VCaP (cell line): ENCODE results near the gene ZNF773.
"Not testable (repeated sequence)": the region's sequence is repeated elsewhere in the genome, so short reads cannot be mapped to it uniquely, and the experiment has no call there.

Source experiments
- H3K27ac ChIP-seq: fragments of 450-650 bp; 2 replicates; pipeline ENCODE4 v1.5.1; 2017
- TF ChIP-seq, protein P1 (sequence below): fragments of 450-650 bp; conservative IDR thresholded peaks from 2 replicates; pipeline ENCODE4 v1.5.1; 2017; ENCODE audit warnings: mild to moderate bottlenecking, moderate library complexity

ZNF773 gene

DNA sequence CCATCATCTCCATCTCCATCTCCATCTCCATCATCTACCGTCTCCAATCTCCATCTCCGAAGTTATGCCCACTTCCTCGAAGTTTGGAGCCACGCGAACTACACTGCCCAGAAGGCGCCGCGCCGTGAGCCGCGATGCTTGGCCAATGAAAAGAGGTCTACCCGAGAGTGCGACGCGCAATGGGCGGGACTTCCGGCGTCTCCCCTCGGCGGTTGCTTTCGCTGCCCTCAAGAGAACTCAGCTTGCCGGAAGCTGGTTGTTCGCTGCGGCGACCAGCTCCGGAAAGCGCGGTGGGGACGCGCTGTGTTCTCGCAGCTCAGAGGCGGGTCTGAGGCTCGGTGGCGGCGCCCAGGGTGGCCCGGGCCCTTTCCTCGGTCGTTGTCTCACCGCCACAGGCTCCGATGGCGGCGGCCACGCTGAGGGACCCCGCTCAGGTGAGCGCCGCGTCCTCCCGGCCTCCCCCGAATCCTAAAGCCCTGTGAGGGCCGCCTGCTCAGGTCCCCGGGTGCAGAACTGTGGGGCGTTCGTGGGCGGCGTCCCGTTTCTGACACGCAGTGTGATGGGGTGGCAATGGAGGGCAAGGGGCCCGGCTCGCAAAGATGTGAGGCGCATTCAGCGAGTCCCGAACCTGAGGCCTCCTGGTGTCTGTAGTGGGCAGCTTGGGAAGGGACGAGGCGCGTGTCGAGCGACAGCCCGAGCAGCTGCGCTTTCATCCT is at the start of gene ZNF773:
Gene ZNF773, plus strand, starts transcription at position 259 of the 716 bp plus-strand sequence. Its CDS starts 143 bp downstream, at position 402.
- peak within 1 kb of the TSS; percentile 88 for H3K27ac ChIP-seq

DNA sequence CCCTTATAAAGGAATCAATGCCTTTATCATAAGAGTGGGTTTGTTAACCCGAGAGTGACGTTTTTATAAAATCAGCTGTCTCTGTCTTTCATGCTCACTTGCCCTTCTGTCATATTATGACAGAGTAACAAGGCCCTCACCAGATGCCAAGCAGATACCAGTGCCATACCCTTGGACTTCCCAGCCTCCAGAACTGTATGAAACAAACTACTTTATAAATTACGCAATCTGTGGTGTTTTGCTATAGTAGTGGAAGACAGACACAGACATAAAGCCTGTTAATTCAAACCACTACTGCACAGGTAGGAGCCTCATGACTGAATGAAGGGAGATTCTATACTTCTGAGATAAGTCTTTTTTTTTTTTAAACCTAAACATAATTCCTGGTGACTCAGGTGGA is 47.4 kb upstream of the ZNF773 start:
- TF ChIP-seq, protein P1, sequence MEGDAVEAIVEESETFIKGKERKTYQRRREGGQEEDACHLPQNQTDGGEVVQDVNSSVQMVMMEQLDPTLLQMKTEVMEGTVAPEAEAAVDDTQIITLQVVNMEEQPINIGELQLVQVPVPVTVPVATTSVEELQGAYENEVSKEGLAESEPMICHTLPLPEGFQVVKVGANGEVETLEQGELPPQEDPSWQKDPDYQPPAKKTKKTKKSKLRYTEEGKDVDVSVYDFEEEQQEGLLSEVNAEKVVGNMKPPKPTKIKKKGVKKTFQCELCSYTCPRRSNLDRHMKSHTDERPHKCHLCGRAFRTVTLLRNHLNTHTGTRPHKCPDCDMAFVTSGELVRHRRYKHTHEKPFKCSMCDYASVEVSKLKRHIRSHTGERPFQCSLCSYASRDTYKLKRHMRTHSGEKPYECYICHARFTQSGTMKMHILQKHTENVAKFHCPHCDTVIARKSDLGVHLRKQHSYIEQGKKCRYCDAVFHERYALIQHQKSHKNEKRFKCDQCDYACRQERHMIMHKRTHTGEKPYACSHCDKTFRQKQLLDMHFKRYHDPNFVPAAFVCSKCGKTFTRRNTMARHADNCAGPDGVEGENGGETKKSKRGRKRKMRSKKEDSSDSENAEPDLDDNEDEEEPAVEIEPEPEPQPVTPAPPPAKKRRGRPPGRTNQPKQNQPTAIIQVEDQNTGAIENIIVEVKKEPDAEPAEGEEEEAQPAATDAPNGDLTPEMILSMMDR, result no peak

DNA sequence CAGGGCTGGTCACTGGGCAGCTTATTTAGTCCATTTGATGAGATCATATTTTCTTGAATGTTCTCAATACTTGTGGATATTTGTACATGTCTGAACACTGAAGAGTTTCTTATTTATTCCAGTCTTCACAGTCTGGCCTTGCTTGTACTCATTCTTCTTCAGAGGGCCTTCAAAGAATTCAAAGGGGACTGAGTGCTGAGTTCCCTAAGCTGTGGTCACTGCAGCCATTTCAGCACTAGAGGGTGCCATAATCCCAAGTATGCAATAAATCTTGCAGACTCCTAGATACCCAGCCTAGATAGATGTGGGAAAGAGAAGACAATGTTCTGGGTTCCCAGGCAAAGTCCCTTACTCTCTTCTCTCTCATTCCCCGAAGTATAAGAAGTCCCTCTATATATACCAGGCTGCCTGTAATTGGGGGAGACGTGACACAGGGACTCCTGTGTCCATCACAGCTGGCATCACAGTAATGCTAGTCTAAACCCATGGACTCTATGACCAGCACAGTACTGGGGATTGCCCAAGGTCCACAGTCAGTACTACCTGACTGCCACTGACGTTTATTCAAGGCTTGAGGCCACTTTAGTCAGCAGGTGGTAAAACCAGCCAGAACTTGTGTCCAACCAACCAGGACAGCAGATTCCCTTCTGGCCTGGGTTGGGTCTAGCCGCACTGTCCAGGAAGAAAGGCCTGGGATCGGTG is 33.9 kb upstream of the ZNF773 start:
- TF ChIP-seq, protein P1, result peak; percentile 81
- no peak overlapping the region for H3K27ac ChIP-seq

More for the DNA sequence above, 47.4 kb upstream of the ZNF773 start:
- no peak overlapping the region for H3K27ac ChIP-seq

DNA sequence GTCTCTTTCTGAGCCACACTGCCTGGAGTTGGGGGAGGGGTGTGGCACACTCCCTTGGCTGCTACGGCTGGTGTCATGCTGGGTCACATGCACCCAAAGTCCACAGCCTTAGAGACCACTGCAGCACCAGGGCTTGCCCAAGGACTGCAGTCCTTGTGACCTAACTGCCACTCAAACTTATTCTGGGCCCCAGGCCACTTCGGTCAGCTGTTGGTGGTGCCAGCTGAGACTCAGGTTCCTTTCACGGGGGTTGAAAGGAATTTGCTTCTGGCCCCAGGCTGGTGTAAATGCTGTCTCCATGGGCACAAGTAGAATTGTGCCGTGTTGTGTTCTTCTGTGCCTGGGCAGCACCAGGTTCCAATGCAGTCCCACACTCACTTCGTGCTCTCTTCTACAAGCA is 33.2 kb upstream of the ZNF773 start:
- H3K27ac ChIP-seq, result no peak overlapping the region
- TF ChIP-seq, protein P1, result no peak

DNA sequence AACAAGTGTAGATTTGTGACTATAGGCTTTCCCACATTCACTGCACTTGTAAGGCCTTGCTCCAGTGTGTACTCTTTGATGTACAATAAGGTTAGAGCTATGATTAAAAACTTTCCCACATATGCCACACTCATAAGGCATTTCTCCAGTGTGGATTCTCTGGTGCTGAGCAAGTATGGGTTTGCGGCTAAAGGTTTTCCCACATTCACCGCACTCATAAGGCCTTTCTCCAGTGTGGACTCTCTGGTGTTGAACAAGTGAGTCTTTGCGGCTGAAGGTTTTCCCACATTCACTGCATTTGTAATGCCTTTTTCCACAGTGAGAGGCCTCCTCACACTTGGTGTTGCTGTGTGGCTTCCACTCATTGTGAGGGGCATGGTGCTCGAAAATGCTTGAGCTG is 26.1 kb upstream of the ZNF773 start:
- TF ChIP-seq, protein P1, result no peak
- no peak overlapping the region for H3K27ac ChIP-seq

DNA sequence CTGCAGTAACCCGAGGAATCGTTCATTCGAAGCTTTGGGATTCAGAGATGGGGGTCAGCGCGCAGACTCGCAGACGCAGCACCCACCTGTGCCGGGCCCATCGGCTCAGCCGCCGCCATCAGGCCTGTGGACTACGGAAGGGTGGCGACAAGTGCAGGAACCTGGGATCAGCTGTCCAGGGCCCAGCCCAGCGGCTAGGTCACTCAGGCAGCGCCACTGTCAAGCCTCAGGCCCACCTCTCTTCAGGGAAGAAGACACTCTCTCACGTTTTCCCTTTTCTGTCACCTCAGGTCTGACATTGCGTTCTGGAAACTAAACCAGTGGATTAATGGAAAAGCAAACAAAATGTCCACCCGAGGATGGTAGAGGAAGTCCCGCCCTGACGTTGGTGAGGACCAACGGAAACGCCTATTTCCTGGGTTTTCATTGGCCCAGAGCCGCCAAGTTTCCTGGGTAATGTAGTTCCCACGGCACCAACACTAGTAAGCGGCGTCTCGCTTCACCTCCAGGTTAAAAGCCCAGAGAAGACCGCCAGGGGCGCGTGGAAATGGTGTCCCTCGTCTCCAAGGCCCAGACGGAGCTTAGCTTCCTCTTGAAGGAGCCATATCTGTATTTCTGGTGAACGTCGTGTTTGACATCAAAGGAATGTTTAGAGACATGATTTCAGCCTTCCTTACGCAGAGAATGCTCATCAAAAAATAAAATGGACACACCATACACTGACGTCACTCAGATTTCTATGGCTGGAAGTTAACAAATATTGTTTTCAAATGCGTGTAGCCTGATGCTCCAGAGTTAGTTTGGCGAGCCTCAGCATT is 22.3 kb upstream of the ZNF773 start, which contains the start of gene ZNF772:
Gene ZNF772, minus strand, starts transcription at position 376 of the 818 bp plus-strand sequence. Its CDS starts 257 bp downstream, at position 119.
- H3K27ac ChIP-seq, result peak within 1 kb of the TSS; percentile 89
- TF ChIP-seq, protein P1, result peak; percentile 74

DNA sequence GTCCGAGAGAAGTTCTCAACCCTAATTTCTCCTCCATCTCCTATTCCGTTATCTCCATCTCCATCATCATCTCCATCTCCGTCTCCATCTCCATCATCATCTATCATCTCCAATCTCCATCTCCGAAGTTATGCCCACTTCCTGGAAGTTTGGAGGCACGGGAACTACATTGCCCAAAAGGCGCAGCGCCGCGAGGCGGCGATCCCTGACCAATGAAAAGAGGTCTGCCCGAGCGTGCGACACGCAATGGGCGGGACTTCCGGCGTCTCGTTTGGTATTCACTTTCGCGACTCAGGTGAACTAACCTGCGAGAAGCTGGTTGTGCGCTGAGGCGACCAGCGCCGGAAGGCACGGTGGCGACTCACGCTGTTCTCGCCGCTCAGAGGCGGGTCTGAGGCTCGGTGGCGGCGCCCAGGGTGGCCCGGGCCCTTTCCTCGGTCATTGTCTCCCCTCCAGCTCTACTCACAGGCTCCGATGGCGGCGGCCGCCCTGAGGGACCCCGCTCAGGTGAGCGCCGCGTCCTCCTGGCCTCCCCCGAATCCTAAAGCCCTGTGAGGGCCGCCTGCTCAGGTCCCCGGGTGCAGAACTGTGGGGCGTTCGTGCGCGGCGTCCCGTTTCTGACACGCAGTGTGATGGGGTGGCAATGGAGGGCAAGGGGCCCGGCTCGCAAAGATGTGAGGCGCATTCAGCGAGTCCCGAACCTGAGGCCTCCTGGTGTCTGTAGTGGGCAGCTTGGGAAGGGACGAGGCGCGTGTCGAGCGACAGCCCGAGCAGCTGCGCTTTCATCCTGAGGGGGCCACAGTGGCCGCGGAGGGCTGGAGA is 12.1 kb upstream of the ZNF773 start, which contains the start of gene ZNF419:
Gene ZNF419, plus strand, starts transcription at position 274 of the 822 bp plus-strand sequence. Its CDS starts 201 bp downstream, at position 475.
- peak within 1 kb of the TSS; percentile 95 for H3K27ac ChIP-seq

DNA sequence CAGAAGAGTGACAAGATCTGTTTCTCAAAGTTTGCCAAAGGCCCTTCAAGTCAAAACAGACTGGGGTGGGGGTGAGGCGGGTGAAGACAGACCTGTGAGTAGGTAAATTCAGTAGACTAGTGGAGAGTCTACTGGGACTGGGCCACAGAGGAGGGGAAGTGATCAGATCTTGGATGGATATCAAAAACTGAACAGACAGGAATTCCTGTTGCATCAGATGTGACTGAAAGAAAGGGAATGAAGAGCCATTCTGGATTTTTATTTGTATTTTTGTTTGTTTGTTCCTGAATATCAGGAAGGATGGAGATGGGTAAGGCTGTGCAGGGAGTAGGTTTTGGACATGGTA is 11.5 kb upstream of the ZNF773 start:
- peak overlapping the region; percentile 95 for H3K27ac ChIP-seq

DNA sequence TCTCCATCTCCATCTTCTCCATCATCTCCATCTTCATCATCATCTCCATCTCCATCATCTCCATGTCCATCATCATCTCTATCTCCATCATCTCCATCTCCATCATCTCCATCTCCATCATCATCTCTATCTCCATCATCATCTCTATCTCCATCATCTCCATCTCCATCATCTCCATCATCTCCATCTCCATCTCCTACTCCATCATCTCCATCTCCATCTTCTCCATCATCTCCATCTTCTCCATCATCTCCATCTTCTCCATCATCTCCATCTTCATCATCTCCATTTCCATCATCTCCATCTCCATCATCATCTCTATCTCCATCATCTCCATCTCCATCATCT is 432 bp upstream of the ZNF773 start:
- not testable (repeated sequence) for H3K27ac ChIP-seq

DNA sequence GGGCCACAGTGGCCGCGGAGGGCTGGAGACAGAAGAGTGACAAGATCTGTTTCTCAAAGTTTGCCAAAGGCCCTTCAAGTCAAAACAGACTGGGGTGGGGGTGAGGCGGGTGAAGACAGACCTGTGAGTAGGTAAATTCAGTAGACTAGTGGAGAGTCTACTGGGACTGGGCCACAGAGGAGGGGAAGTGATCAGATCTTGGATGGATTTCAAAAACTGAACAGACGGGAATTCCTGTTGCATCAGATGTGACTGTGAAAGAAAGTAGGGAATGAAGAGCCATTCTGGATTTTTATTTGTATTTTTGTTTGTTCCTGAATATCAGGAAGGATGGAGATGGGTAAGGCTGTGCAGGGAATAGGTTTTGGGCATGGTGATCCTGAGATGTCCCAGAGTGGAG is 662 bp downstream of the ZNF773 start:
- H3K27ac ChIP-seq, result peak overlapping the region; percentile 88
